HTR-8/SVneo (cell line): ENCODE results near the gene DNAJC19.
"Not testable (repeated sequence)": the region's sequence is repeated elsewhere in the genome, so short reads cannot be mapped to it uniquely, and the experiment has no call there.

ENCODE experiments used
- DNase-seq: peaks from one replicate; pipeline ENCODE4 v3.0.0; 2011; ENCODE audit warnings: low spot score, mixed read lengths; ENCODE audit not compliant: insufficient read length
- FAIRE-seq: peaks from 2 replicates; lab custom pipeline; 2011; peaks lifted over from hg19 to GRCh38; lab: Jason Lieb, UNC

The DNAJC19 gene

GRCh38 chr3:180989291-180990163 lies at the start of gene DNAJC19:
TSS of gene DNAJC19 (minus strand) at chr3:180989736. CDS start at chr3:180989602, 134 bp downstream.
- FAIRE-seq (peak; percentile 54), DNase-seq (peak; percentile 84)

- DNase-seq (no peak), FAIRE-seq (no peak)
Measured at GRCh38 chr3:181030948-181031347, 41.4 kb upstream of the DNAJC19 start.

- FAIRE-seq (no peak), DNase-seq (no peak)
Measured at GRCh38 chr3:181025204-181025603, 35.7 kb upstream of the DNAJC19 start.

- no peak for DNase-seq
- FAIRE-seq: no peak
Measured at GRCh38 chr3:181017690-181018089, 28.2 kb upstream of the DNAJC19 start.

- DNase-seq: no peak
- FAIRE-seq: no peak
Measured at GRCh38 chr3:181009225-181009624, 19.7 kb upstream of the DNAJC19 start.

- no peak for DNase-seq
- FAIRE-seq: no peak
Measured at GRCh38 chr3:181008796-181009195, 19.3 kb upstream of the DNAJC19 start.

GRCh38 chr3:181007262-181007661 lies 17.7 kb upstream of the DNAJC19 start:
- no peak for FAIRE-seq
- no peak for DNase-seq

- FAIRE-seq (no peak), DNase-seq (no peak)
Measured at GRCh38 chr3:181006541-181006940, 17.0 kb upstream of the DNAJC19 start.

GRCh38 chr3:181003469-181003868 lies 13.9 kb upstream of the DNAJC19 start:
- not testable (repeated sequence) for FAIRE-seq, DNase-seq

GRCh38 chr3:181002331-181002730 lies 12.8 kb upstream of the DNAJC19 start:
- DNase-seq, FAIRE-seq: not testable (repeated sequence)

- DNase-seq: no peak
- FAIRE-seq: no peak
Measured at GRCh38 chr3:180996415-180996932, 6.9 kb upstream of the DNAJC19 start.

GRCh38 chr3:180990505-180990904 lies 969 bp upstream of the DNAJC19 start:
- FAIRE-seq: no peak
- DNase-seq: no peak

- DNase-seq (no peak), FAIRE-seq (no peak)
Measured at GRCh38 chr3:180987344-180987743, 2.2 kb downstream of the DNAJC19 start.

GRCh38 chr3:180986366-180986765 lies 3.2 kb downstream of the DNAJC19 start:
- not testable (repeated sequence) for FAIRE-seq, DNase-seq

- FAIRE-seq (no peak), DNase-seq (no peak)
Measured at GRCh38 chr3:180983136-180983535, 6.4 kb downstream of the DNAJC19 start.

GRCh38 chr3:180981912-180982311 lies 7.6 kb downstream of the DNAJC19 start:
- FAIRE-seq: no peak

GRCh38 chr3:180980611-180981010 lies 8.9 kb downstream of the DNAJC19 start:
- FAIRE-seq: no peak

More at GRCh38 chr3:180981912-180982311, 7.6 kb downstream of the DNAJC19 start:
- DNase-seq: no peak

GRCh38 chr3:180979961-180980360 lies 9.6 kb downstream of the DNAJC19 start:
- no peak for DNase-seq
- FAIRE-seq: no peak

More at GRCh38 chr3:180980611-180981010, 8.9 kb downstream of the DNAJC19 start:
- no peak for DNase-seq

- DNase-seq: no peak
- no peak for FAIRE-seq
Measured at GRCh38 chr3:180977498-180977897, 12.0 kb downstream of the DNAJC19 start.

- FAIRE-seq: no peak
- DNase-seq: no peak
Measured at GRCh38 chr3:180974286-180974685, 15.2 kb downstream of the DNAJC19 start.

- DNase-seq (no peak), FAIRE-seq (no peak)
Measured at GRCh38 chr3:180973543-180973942, 16.0 kb downstream of the DNAJC19 start.
